ENCODE data around the gene FBXO22. TPM values are rescaled to one million over a fixed set of nuclear protein-coding genes. Genes with fewer than 3 reads are reported as not detected.
"Not testable (repeated sequence)": the region's sequence is repeated elsewhere in the genome, so short reads cannot be mapped to it uniquely, and the experiment has no call there.

FBXO22 gene
- total and polyA plus RNA-seq, 10 of the 15 experiments (the other 5 are each of a cell fraction or from before 2014, with no cell fraction given) = 15.2 to 110 (median 42.8) TPM

GRCh38 chr15:75902129-75902557 lies 1.5 kb upstream of the FBXO22 start (continued):
- no peak for TF ChIP-seq TCF3 (IDR thresholded peaks at IDR 0.05; ENCODE audit: borderline replicate concordance, insufficient read depth, low read depth, low read length)
- no peak for TF ChIP-seq ZBTB11 (CRISPR knock-in tag; IDR thresholded peaks at IDR 0.05)
- no peak for TF ChIP-seq MEF2A (IDR thresholded peaks at IDR 0.05; ENCODE audit: insufficient read depth, low read depth, low read length)
- TF ChIP-seq CHD2 (IDR thresholded peaks at IDR 0.05; ENCODE audit: borderline replicate concordance, low read depth, low read length) = no peak
- no peak for TF ChIP-seq CBX5 (IDR thresholded peaks at IDR 0.05; ENCODE audit: low read depth)
- no peak for TF ChIP-seq TCF12 (IDR thresholded peaks at IDR 0.05; ENCODE audit: low read depth, low read length)

GRCh38 chr15:75905231-75905630 lies 1.6 kb downstream of the FBXO22 start:
- TF ChIP-seq POU2F2 (IDR thresholded peaks at IDR 0.05; ENCODE audit: borderline replicate concordance, low read depth, low read length) = no peak
- Histone ChIP-seq H3K27me3 (replicated peaks in 1 of 2; ENCODE audit: control insufficient read depth in 2 of 2, insufficient read depth in 2 of 2, low read length in 1 of 2) (no peaks in the 10 kb centered on the region), H4K20me1 (ENCODE audit: control insufficient read depth, insufficient read depth) (no peaks in the 10 kb centered on the region), H3K9ac (ENCODE audit: control insufficient read depth, insufficient read depth, low read length) (no peak overlapping the region), H2AFZ (ENCODE audit: control insufficient read depth, low read depth, low read length) (no peak overlapping the region), H3K4me2 (ENCODE audit: control insufficient read depth, insufficient read depth) (peak overlapping the region; percentile 71), H3K4me1 (ENCODE audit: control insufficient read depth, insufficient read depth, low read length) (no peaks in the 10 kb centered on the region), H3K27ac (ENCODE audit: control insufficient read depth, insufficient read depth) (no peak overlapping the region), H3K79me2 (ENCODE audit: control insufficient read depth, insufficient read depth, low read length) (peaks cover 38% of the 10 kb centered on the region), H3K4me3 (peak overlapping the region; percentile 42), H3K36me3 (ENCODE audit: control insufficient read depth in 2 of 2, insufficient read depth in 2 of 2, low read length in 1 of 2) (peaks cover 0 to 2% of the 10 kb centered on the region in 2 experiments; a peak in 3 of 4 replicates), H3K9me3 (replicated peaks; ENCODE audit: control insufficient read depth, insufficient read depth, low read length) (no peaks in the 10 kb centered on the region; the same call in 2 of the 3 replicates)
- intact Hi-C loops (cut with micrococcal nuclease; ENCODE audit: unreplicated experiment) (no loop called here), in situ Hi-C loops (cut with MboI) (no loop called here)
- no TSS peak for BruUV-seq (replicated peaks)
- POLR2A ChIA-PET = no interaction called here
- SMC1A ChIA-PET (ENCODE audit: uncharacterized antibody, unreplicated experiment) = interaction anchor here (0.8 kb wide), 1 partner anchor 13 kb away, joined by 3 read pairs; no protein-coding TSS in a partner anchor
- CTCF ChIA-PET = interaction anchor here (1.0 kb wide), 1 partner anchor 50 kb away, joined by 3 read pairs; no protein-coding TSS in a partner anchor
- FAIRE-seq (no peak), DNase-seq (ENCODE audit: low read depth, low spot score) (no peak), ATAC-seq (no peak)
- 80% methylated on average over 5 of the region's 5 CpGs for WGBS (ENCODE audit: insufficient coverage, insufficient replicate concordance, low lambda C conversion rate, missing lambda C conversion rate)
- RAD21 ChIA-PET (ENCODE audit: unreplicated experiment) = no interaction called here

- POLR2A ChIA-PET; H3K4me1 ChIP-seq (ENCODE audit: control insufficient read depth, insufficient read depth, low read length); BruUV-seq (replicated peaks); H3K4me2 ChIP-seq (ENCODE audit: control insufficient read depth, insufficient read depth); in situ Hi-C loops (cut with MboI); DNase-seq (ENCODE audit: low read depth, low spot score); RAD21 ChIA-PET (ENCODE audit: unreplicated experiment); H2AFZ ChIP-seq (ENCODE audit: control insufficient read depth, low read depth, low read length); H3K27me3 ChIP-seq (replicated peaks in 1 of 2; ENCODE audit: control insufficient read depth in 2 of 2, insufficient read depth in 2 of 2, low read length in 1 of 2); intact Hi-C loops (cut with micrococcal nuclease; ENCODE audit: unreplicated experiment); H3K27ac ChIP-seq (ENCODE audit: control insufficient read depth, insufficient read depth); H3K9me3 ChIP-seq (replicated peaks; ENCODE audit: control insufficient read depth, insufficient read depth, low read length); ATAC-seq; H3K9ac ChIP-seq (ENCODE audit: control insufficient read depth, insufficient read depth, low read length); CTCF ChIA-PET; H3K4me3 ChIP-seq; FAIRE-seq; H4K20me1 ChIP-seq (ENCODE audit: control insufficient read depth, insufficient read depth): not testable (repeated sequence)
- H3K79me2 ChIP-seq (ENCODE audit: control insufficient read depth, insufficient read depth, low read length) = peaks cover 25% of the 10 kb centered on the region
- peaks cover 2 to 13% of the 10 kb centered on the region in 2 experiments for H3K36me3 ChIP-seq (ENCODE audit: control insufficient read depth in 2 of 2, insufficient read depth in 2 of 2, low read length in 1 of 2)
- WGBS (ENCODE audit: insufficient coverage, insufficient replicate concordance, low lambda C conversion rate, missing lambda C conversion rate) = 84% methylated on average over 3 of the region's 3 CpGs
- SMC1A ChIA-PET (ENCODE audit: uncharacterized antibody, unreplicated experiment) = interaction anchor here (1.4 kb wide), 1 partner anchor 18 kb away, joined by 3 read pairs; no protein-coding TSS in a partner anchor
These were observed 6.7 kb downstream of the FBXO22 start for GRCh38 chr15:75910355-75910754.
